Measurements from ENCODE around the gene ADAMTS10.
"Not testable (repeated sequence)": the region's sequence is repeated elsewhere in the genome, so short reads cannot be mapped to it uniquely, and the experiment has no call there.

ADAMTS10 gene

GRCh38 chr19:8638078-8638619, 27.6 kb upstream of the ADAMTS10 start:
- no peak overlapping the region for H3K27ac ChIP-seq
- TF ChIP-seq CTCF (conservative IDR thresholded peaks at IDR 0.05) = no peak

GRCh38 chr19:8637070-8637469, 26.6 kb upstream of the ADAMTS10 start:
- not testable (repeated sequence) for H3K27ac ChIP-seq

- no peak overlapping the region for H3K27ac ChIP-seq
- no peak for TF ChIP-seq CTCF (conservative IDR thresholded peaks at IDR 0.05)
Observed at GRCh38 chr19:8635422-8635821, 24.9 kb upstream of the ADAMTS10 start.

GRCh38 chr19:8631425-8631819, 20.9 kb upstream of the ADAMTS10 start:
- no peak overlapping the region for H3K27ac ChIP-seq
- TF ChIP-seq CTCF (conservative IDR thresholded peaks at IDR 0.05) = no peak

GRCh38 chr19:8630796-8631424, 20.4 kb upstream of the ADAMTS10 start:
- no peak for TF ChIP-seq CTCF (conservative IDR thresholded peaks at IDR 0.05)
- H3K27ac ChIP-seq = no peak overlapping the region

- no peak for TF ChIP-seq CTCF (conservative IDR thresholded peaks at IDR 0.05)
- H3K27ac ChIP-seq = no peak within 1 kb of the TSS
Observed at GRCh38 chr19:8629996-8630683, 19.6 kb upstream of the ADAMTS10 start, which contains the start of gene NFILZ. Gene NFILZ (plus strand): TSS chr19:8630633. CDS start chr19:8676766, 46,133 bp downstream.

GRCh38 chr19:8629184-8629583, 18.7 kb upstream of the ADAMTS10 start:
- no peak overlapping the region for H3K27ac ChIP-seq
- no peak for TF ChIP-seq CTCF (conservative IDR thresholded peaks at IDR 0.05)

GRCh38 chr19:8626842-8627241, 16.3 kb upstream of the ADAMTS10 start:
- TF ChIP-seq CTCF (conservative IDR thresholded peaks at IDR 0.05) = no peak
- no peak overlapping the region for H3K27ac ChIP-seq

Measured in VCaP (cell line).